ENCODE results near the gene BRME1. TPM values are rescaled to one million over a fixed set of nuclear protein-coding genes. Genes with fewer than 3 reads are reported as not detected.
A peak's percentile ranks its signal among the peaks of the same experiment; 100 is the strongest.

The BRME1 gene
- total and polyA plus RNA-seq, 2 of the 13 experiments (the other 11 are each of a cell fraction or from before 2014, with no cell fraction given): 0.74 to 1.5 TPM

GRCh38 chr19:13849991-13850909, 55.7 kb downstream of the BRME1 start (continued):
- TF ChIP-seq ZUFSP (CRISPR knock-in tag; IDR thresholded peaks at IDR 0.05; ENCODE audit: borderline replicate concordance) (no peak), JUN (CRISPR knock-in tag; IDR thresholded peaks at IDR 0.05) (no peak; the same call in 1 of the 2 replicates), ZNF816 (CRISPR knock-in tag; IDR thresholded peaks at IDR 0.05; ENCODE audit: borderline replicate concordance) (no peak), NKX3-1 (CRISPR knock-in tag; IDR thresholded peaks at IDR 0.05) (no peak), REL (CRISPR knock-in tag; conservative IDR thresholded peaks at IDR 0.05) (no peak), TEAD2 (CRISPR knock-in tag; IDR thresholded peaks at IDR 0.05) (no peak), MIER3 (CRISPR knock-in tag; IDR thresholded peaks at IDR 0.05; ENCODE audit: borderline replicate concordance) (no peak), CTCF (CRISPR knock-in tag; IDR thresholded peaks at IDR 0.05) (peak; percentile 8; the same call in 1 of the 2 replicates), ZNF512B (CRISPR knock-in tag; IDR thresholded peaks at IDR 0.05; ENCODE audit: borderline replicate concordance) (no peak), ZNF75D (CRISPR knock-in tag; IDR thresholded peaks at IDR 0.05; ENCODE audit: borderline replicate concordance) (no peak), ZSCAN9 (CRISPR knock-in tag; IDR thresholded peaks at IDR 0.05; ENCODE audit: borderline replicate concordance) (no peak), BATF2 (CRISPR knock-in tag; IDR thresholded peaks at IDR 0.05) (no peak), NPAS2 (CRISPR knock-in tag; IDR thresholded peaks at IDR 0.05; ENCODE audit: borderline replicate concordance) (no peak), GFI1 (CRISPR knock-in tag; IDR thresholded peaks at IDR 0.05; ENCODE audit: borderline replicate concordance) (no peak), FOSL2 (CRISPR knock-in tag; IDR thresholded peaks at IDR 0.05) (peak; percentile 87), ZNF563 (CRISPR knock-in tag; IDR thresholded peaks at IDR 0.05) (no peak), NBN (conservative IDR thresholded peaks at IDR 0.05) (no peak), SOX13 (IDR thresholded peaks at IDR 0.05) (no peak), SOX13 (CRISPR knock-in tag; conservative IDR thresholded peaks at IDR 0.05 in 1 of 2, IDR thresholded peaks at IDR 0.05 in 1 of 2) (0 out of 4 replicates have a peak, but pooled peaks of 1 of the 2 experiments have one; percentile 2), TCF7L2 (IDR thresholded peaks at IDR 0.05; ENCODE audit: low read depth, low read length) (no peak), ZNF562 (CRISPR knock-in tag; IDR thresholded peaks at IDR 0.05; ENCODE audit: borderline replicate concordance) (no peak), KDM2A (CRISPR knock-in tag; IDR thresholded peaks at IDR 0.05; ENCODE audit: borderline replicate concordance, low read depth) (no peak; the same call in 1 of the 2 replicates), EEA1 (CRISPR knock-in tag; IDR thresholded peaks at IDR 0.05; ENCODE audit: borderline replicate concordance) (no peak)
